HG03064 (cell line): Measurements from ENCODE around the gene RAE1.

ENCODE experiments used
- ATAC-seq: cut with Tn5 transposase; IDR thresholded peaks from one replicate; pipeline ENCODE4 v1.9.1; 2021; ENCODE audit warnings: low read depth; ENCODE audit not compliant: unreplicated experiment

Gene RAE1

GRCh38 chr20:57369596-57369995 lies 18.5 kb downstream of the RAE1 start:
- ATAC-seq: no peak

- no peak for ATAC-seq
These were observed 19.3 kb downstream of the RAE1 start for GRCh38 chr20:57370316-57370715.

GRCh38 chr20:57371363-57371762 lies 20.3 kb downstream of the RAE1 start:
- no peak for ATAC-seq

- ATAC-seq: no peak
These were observed 21.1 kb downstream of the RAE1 start for GRCh38 chr20:57372157-57372556.

- no peak for ATAC-seq
These were observed 21.7 kb downstream of the RAE1 start for GRCh38 chr20:57372581-57373350.

GRCh38 chr20:57374343-57374930 lies 23.4 kb downstream of the RAE1 start:
- no peak for ATAC-seq

- ATAC-seq: no peak
These were observed 24.0 kb downstream of the RAE1 start for GRCh38 chr20:57374931-57375651.

- no peak for ATAC-seq
These were observed 24.7 kb downstream of the RAE1 start for GRCh38 chr20:57375652-57376230.

- ATAC-seq: no peak
These were observed 26.3 kb downstream of the RAE1 start for GRCh38 chr20:57377350-57377749.

- no peak for ATAC-seq
These were observed 27.1 kb downstream of the RAE1 start for GRCh38 chr20:57378107-57378506.

GRCh38 chr20:57378646-57379262 lies 27.7 kb downstream of the RAE1 start:
- ATAC-seq: no peak

GRCh38 chr20:57379263-57379647 lies 28.2 kb downstream of the RAE1 start:
- ATAC-seq: no peak

- no peak for ATAC-seq
These were observed 29.2 kb downstream of the RAE1 start for GRCh38 chr20:57380081-57380750.

GRCh38 chr20:57381596-57382503 lies 30.8 kb downstream of the RAE1 start:
- ATAC-seq: no peak

GRCh38 chr20:57382516-57382915 lies 31.5 kb downstream of the RAE1 start:
- ATAC-seq: no peak

GRCh38 chr20:57383447-57384347 lies 32.6 kb downstream of the RAE1 start:
- ATAC-seq: no peak

GRCh38 chr20:57384486-57384885 lies 33.4 kb downstream of the RAE1 start:
- ATAC-seq: no peak
